Upper lobe of left lung (tissue), 4 donors: ENCODE results near the gene FRMPD2.

Experiments used
- CTCF ChIP-seq, 6 experiments: fragments of 450-650 bp in 4 of 6; fragments of 200-600 bp in 2 of 6; sonication (generic) in 2 of 6; IDR thresholded peaks; one replicate each; pipeline ENCODE4 v1.5.1; 2016 to 2019; ENCODE audit warnings: antibody characterized with exemption in 6 of 6
- POLR2A ChIP-seq, 4 donors: fragments of 450-650 bp; IDR thresholded peaks; one replicate each; pipeline ENCODE4 v1.5.1; 2016 to 2017; ENCODE audit warnings: antibody characterized with exemption in 4 of 4, mild to moderate bottlenecking in 2 of 4

- TF ChIP-seq POLR2A (IDR thresholded peaks at IDR 0.05): no peak
- TF ChIP-seq CTCF (IDR thresholded peaks at IDR 0.05): no peak
These were observed 43.0 kb upstream of the FRMPD2 start for GRCh38 chr10:48317321-48317990.
